Fibroblast of lung (primary cell): ENCODE data around the gene SLC12A6.
A peak's percentile ranks its signal among the peaks of the same experiment; 100 is the strongest.

ENCODE experiments used
- CTCF ChIP-seq, 2 donors: IDR thresholded peaks in 1 of 2; conservative IDR thresholded peaks in 1 of 2; 1 replicate in 1 of 2; 2 replicates in 1 of 2; pipeline ENCODE4 v1.5.1; 2011 to 2012; ENCODE audit warnings: low read length in 2 of 2, control low read depth in 1 of 2, inconsistent platforms in 1 of 2, low read depth in 1 of 2, mild to moderate bottlenecking in 1 of 2
- EZH2 ChIP-seq: IDR thresholded peaks from 2 replicates; pipeline ENCODE4 v1.5.1; 2012; ENCODE audit warnings: low read length, control low read depth, mild to moderate bottlenecking; ENCODE audit errors: missing control alignments

GRCh38 chr15:34209421-34210282 lies 127.9 kb downstream of the SLC12A6 start, which contains the start of gene KATNBL1:
- TF ChIP-seq CTCF (conservative IDR thresholded peaks at IDR 0.05 in 1 of 2, IDR thresholded peaks at IDR 0.05 in 1 of 2; ENCODE audit: low read depth in 1 of 2, low read length in 2 of 2), result peak; percentile 78 to 79
- no peak for TF ChIP-seq EZH2
